GM21723 (cell line): ENCODE data around the gene ST8SIA1.

Source experiments
- ATAC-seq: cut with Tn5 transposase; IDR thresholded peaks from one replicate; pipeline ENCODE4 v1.9.1; 2021; ENCODE audit warnings: mild to moderate bottlenecking, moderate library complexity; ENCODE audit not compliant: unreplicated experiment

The ST8SIA1 gene

DNA sequence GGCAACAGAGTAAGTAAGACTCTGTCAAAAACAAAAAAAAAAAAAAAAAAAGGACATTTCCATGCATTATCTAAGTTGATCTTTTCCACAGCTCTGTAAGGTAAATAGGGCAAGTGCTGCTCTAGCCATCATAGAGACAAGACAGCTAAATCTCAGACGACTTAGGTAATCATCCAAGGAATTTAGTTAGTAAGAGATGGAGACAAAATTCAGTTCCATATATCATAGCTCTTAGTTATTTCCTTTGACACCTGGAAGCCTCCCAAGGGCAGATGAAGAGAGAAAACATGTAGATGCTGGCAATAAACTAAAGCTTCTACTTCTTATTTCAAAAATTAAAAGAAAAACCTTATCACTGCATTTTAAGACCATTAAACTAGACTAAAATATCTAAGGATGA, 48.7 kb downstream of the ST8SIA1 start:
- no peak for ATAC-seq

DNA sequence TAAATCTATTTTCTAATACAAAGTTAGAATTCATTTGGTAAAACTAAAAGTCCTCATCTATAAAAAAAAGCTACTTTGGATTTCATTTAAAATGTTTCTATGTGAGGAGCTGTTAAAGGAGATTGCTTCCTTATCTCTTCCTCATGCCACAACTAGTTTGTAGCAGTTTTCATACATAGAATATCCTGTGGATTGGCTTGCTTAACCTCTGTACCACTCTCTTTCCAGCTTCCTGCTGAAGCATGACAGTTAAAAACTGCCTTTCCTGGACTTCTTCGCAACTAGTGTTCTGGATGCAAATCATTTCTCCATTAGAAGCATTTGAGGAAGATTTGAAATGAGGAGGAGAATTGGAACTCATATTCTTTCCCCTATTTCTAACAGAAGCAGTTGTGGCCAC, 49.6 kb downstream of the ST8SIA1 start:
- no peak for ATAC-seq

DNA sequence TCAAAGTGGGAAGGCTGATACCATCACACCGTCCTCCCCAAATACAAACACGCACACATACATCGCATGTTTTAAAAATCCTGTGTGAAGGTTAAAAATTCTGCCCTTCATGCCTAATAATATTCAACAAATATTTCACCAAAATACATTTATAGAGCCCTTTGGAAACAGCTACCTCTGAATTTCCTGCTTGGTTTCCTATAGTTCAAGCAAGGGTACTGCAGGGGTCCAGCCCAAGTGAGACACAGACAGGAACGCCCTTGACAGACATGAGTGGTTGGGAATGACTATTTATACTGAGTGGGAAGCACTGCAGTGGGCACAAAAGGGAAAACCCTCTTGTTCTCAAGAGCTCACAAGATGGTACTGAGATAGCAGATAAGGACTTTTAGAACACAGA, 51.0 kb downstream of the ST8SIA1 start:
- no peak for ATAC-seq

DNA sequence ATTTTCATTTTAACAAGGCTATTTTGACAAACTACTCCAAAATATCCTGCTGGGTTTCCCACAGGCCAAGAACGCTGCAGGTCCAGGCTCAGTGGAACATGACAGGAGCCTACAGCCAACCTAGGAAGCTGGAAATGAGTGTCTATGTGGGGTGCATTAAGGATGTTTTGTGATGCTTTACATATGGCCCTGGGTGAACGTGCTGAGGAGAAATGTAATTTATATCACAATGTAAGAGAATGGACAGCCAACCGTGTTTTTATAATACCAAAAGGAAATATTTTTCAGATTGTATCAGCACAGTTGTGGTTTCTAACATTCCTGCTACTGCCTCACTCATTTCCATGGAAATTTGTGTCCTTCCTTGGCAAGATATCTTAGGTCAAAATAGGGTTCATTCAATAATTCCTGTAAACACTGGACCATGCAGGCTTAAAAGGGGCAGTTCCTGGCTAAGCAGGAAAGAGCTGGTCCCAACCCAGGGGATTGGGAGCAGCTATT, 51.5 kb downstream of the ST8SIA1 start:
- no peak for ATAC-seq

DNA sequence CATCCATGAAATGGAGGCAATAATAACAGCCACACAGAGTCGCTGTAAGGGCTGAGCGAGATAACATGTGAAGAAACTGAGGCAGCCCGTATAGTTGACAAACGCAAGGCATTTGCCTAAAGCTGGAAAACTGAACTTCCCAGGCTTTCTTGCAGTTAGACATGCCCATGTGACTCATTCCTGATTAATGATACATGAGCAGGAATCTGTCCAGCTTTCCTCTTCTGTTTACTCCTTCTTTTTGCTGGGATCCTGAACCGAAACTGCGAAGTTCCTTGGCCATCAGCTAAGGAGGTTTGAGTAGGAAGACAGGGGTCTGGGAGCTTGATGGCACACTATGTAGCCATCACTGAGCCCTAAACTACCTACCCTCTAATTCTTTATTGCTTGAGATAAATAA, 52.2 kb downstream of the ST8SIA1 start:
- no peak for ATAC-seq

DNA sequence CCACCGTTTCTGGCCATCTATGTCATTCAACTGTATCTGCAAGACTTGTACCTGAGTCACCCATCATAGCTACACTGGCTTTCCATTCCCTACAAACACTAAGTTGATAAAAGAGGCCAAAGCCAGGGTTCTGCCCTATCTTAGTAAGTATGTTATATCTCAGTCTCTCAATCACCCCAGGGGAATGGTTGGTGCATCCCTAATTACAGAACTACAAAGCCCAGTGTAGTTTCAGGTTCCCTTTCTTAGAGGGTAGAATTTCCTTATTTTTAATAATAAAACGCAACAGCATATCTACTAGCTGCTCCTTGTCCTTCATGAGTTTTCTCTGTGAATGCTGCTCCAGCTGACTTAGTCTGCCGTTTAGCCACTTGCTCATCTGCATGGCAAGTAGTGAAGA, 57.6 kb downstream of the ST8SIA1 start:
- no peak for ATAC-seq

DNA sequence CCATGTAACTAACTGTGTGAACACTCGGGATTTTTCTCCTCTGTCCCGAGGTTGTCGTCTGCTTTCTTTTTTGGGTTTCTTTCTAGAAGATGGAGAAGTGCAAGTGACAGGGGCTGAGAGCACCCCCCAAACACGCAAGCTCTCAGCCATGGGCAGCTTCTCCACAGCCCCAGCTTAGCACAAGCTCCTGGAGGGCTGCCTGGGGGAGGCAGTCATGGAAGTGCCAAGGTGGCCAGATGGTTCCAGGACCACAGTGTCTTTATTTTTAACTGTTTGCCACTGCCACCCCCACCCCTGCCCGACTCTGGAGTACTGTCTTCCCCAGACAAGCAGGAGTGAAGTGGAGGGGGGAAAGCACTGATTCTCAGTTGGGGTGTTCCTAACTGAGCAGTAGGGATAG, 58.2 kb downstream of the ST8SIA1 start:
- ATAC-seq: no peak

DNA sequence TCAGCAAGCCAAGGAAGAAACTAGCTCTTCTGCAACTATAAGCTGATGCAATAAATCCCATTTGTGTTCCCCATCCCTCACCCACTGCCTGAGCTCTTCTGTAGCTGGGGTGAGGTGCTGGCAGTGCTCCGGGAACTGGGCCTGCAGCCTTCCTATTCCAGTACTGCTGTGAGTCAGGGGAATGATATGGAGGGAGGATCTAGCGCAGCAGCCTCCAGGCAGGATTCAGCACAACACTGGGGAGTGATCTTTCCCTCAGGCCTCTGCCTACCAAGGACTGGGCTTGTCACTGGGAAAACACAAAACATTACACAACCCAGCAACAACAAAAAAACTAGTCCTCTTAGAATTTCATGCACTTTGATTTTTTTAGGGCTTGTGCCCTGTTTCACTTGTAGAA, 58.7 kb downstream of the ST8SIA1 start:
- no peak for ATAC-seq

DNA sequence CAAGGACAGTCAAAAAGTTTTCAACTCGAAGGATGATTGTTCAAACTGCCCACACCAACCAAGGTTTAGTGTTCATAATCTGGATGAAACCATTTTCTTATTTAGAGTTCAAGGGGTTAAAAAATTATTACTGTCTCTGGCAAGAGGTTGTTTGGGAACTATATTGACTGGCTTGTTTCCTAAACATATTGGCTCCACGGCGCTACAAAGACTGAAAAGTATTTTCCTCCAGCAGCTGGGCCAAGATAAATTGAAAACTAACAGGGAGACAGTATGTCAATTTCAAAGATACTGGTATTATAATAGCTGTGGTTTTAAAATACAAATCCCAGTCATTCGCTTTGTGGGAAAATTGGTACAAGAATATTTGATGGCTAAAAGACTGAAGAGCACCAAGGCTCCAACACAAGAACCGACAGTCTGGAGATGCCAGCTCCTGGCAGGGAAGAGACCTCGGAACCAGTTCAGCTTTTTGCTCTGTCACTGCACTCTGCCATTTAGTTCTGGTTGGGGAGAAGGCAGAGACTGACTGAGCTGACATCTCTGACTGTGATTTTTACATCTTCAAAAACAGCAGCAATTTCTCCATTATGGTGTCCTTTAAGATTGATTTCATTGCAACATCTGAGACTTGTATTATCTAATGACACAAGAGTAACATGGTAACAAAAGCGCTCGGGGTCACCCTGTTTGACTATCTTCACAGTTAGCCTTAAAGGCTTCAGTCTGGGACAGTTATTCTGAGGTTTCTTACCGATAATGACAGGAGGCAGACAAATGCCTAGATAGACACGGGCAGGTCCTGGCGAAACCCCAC, 62.0 kb downstream of the ST8SIA1 start:
- ATAC-seq: no peak

DNA sequence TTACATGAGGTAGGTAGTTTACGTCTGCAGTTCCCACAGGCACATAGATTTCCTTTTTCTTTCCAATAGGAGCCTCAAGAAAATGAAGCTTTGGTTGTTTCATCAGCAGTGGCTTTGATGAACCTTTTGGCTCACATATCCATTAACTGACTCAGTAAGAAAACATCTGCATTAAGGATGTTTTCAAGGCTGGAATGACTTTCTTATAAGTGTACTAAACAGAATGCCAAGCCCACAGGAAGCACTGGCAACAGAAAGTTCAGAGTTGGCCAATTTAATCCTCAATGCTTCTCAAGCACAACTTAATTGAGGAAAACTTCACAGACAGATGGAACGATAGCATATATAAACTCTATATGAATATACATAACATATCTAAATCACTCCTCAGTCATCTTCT, 63.5 kb downstream of the ST8SIA1 start:
- ATAC-seq: no peak

DNA sequence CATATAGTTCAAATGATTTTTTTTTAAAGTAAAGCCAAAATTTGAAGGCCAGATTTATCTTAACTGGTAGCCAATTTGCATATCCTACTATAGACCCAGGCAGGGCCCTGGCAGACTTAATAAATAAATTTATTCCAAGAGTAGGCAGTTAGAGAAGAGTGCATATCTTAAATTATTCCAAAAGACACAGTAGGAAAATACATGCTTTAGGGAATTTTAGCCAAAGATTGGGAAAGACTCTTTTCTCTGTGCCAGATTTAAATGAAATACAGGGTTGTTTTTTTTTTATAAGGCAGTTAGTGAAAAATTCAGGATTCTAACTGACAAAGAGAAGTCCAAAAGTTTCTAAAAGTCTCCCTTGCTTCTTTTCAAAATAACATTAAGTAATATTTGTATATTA, 65.5 kb downstream of the ST8SIA1 start:
- no peak for ATAC-seq

DNA sequence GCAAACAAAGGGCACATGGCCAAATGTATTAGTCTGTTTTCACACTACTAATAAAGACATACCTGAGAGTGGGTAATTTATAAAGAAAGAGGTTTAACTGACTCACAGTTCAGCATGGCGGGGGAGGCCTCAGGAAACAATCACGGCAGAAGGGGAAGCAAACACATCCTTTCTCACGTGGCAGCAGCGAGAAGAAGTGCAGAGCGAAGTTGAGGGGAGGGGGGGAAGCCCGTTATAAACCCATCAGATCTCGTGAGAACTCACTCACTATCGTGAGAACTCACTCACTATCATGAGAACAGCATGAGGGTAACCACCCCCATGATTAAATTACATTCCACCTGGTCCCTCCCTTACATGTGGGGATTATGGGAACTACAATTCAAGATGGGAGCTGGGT, 66.1 kb downstream of the ST8SIA1 start:
- ATAC-seq: no peak

DNA sequence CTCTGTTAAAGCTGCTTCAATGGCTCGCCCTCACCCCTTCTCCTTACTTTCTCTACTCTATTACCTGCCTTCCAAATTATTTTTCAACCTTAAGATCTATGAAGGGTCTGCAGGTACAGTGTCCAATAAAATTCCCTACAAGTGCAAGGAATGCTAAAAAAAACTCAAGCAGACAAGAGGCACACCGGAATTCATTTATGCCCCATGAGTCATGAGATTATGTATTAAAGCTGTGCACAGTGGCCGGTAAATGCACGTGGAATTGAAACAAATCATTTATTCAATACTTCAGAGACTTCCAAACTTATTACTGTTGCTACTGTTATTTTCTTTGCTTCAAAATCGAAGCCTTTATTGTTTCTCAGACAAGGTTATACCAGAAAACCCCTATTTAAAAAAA, 68.4 kb downstream of the ST8SIA1 start:
- no peak for ATAC-seq

DNA sequence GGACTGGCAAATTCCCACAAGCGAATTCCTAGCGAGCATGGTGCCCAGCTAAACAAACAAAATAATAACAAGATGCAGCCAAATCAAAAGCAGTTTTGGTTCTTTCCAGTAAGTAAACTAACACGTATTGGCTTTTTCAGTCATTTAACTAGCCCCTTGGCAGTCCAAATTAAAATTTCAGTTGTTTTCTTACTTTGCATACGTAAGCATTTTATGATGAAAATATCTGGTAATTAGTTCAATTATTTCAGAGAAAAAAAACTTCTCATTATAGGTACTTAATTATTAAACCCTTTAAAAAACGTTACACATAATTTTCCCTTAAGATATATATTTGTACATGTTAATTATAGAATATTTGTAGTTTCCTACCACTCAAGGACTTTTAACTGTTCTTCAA, 70.1 kb downstream of the ST8SIA1 start:
- ATAC-seq: no peak

DNA sequence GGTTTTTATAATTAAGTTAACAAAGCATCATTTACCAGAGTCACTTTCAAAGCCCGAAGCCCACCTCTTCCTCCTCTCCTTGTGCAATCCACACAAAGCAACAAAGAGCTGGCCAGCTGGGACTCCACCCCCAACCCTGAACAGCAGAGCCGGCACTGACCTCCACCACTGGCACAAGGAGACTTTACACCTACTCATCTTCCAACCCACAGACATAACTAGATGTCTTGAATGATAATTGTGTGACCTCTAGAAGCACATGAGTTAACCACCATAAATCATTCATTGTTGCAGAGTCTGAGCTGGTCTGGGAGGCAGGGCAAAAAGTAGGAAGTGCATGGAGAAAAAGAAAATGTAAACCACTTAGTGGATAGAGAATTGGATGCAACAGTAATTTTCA, 72.2 kb downstream of the ST8SIA1 start:
- no peak for ATAC-seq

DNA sequence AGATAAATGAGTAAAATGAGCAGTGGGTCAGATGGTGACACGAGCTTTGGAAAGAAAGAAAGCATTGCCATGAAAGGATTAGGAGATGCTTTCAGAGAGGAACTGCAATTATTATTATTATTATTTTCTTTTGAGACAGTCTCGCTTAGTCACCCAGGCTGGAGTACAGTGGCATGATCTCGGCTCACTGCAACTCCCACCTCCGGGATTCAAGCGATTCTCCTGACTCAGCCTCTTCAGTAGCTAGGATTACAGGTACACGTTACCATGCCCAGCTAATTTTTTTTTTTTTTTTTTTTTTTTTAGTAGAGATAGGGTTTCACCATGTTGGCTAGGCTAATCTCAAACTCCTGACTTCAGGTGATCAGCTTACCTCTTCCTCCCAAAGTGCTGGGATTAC, 77.4 kb downstream of the ST8SIA1 start:
- no peak for ATAC-seq

DNA sequence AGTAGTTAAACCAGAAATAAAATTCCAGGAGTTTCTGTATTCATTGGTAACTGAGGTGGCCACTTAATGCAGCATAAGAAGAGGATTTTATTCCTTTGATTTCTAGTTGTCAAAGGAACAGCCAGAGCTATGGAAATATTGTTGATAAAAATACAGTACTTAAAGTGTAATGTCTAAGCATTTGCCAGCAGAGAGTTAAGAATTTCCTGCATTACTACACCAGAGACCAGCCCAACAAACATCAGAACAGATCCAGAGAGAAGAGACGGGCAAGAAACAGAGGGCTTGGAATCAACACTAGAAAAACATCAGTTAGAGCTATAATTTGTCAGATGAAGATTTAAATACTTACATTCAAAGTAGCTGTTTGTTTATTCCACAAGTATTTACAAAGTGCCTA, 77.9 kb downstream of the ST8SIA1 start:
- no peak for ATAC-seq

DNA sequence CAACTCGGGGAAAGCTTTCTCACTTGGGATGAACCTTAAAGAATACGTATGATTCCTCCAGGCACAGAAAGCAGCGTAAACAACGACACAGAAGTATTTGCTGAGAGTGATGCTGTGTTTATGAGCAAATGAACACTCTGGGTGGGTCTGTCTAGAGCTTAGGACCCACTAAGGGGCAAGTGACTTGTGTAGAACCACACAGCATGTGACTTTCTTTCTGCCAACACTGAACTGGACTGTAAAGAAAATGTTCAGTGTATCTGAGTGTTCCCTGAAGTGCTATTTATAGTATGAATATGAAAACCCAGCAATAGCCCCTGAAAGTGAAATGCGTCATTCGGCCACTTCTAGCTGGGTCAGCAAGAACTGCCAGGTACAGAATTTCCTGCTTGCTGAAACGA, 78.5 kb downstream of the ST8SIA1 start:
- no peak for ATAC-seq

DNA sequence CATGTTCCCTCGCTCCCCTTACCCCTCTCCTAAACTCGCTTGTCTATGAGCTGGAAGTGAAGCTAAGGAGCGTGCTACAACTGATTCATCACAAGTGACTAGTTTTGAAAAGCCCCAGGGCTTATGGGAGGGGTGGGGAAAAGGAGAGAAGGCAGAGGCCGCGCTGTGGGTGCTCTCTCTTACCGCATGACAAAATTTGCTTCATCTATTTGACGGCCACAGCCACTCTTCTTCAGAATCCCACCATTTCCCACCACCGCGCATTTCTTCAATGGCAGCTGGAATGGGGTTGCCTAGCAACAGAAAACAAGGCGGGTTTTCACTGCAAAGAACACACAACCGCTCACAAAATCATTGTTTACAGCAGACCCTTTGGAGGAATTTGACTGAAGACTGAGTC, 79.4 kb downstream of the ST8SIA1 start:
- ATAC-seq: no peak

DNA sequence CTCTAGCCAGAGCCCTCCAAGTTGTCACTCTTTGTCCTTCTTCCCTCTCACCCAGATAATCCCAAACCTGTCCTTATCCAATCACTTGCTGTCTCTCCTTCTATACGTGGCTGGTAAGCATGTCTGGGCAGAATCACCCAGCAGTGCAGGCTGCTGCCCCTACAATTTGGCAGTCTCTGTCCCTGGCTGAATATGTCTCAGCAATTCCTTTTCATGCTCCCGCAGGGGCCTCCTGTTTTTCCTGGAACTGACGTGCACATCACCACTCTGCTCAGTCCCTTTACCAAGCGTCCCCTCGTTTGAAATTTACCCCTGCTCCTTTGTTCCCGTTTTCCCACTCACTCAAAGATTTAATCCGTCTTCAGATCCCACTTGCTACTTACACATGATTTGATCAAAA, 80.0 kb downstream of the ST8SIA1 start:
- ATAC-seq: no peak

DNA sequence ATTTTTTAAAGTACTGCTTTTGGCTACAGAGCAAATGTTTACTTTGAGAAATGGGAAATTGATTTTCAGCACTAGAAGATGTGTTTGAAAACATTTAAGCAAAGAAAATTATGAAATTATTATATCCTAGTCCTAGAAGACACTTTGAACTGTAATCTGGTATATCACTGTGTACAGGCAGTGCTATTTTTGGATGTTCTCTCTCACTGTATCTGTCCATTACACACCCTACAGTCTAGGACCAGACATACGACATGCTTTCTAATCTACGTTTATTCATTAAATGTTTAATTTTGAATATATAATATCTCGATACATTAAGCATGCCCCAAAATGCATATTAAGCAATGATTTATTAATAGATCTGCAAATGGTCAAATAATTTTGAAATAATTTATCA, 82.5 kb downstream of the ST8SIA1 start:
- ATAC-seq: no peak

DNA sequence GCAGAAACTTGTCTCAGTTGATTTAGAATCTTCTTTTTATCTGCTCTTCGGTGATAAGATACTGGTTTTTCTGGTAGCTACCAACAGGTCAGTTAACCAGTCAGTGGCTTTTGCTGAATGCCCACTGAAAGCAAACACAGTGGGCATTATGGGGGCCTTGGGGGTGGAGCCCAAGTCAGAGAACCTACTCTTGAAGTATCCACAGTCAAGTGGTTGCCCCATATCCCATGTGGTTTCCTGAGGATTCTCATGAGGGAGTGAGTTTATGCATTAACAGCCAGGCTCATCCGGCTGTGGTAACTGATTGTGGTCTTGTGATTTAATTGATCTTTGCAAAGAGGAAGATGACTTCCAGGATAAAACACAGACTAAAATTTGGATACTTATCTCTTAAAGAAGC, 83.7 kb downstream of the ST8SIA1 start:
- ATAC-seq: no peak

DNA sequence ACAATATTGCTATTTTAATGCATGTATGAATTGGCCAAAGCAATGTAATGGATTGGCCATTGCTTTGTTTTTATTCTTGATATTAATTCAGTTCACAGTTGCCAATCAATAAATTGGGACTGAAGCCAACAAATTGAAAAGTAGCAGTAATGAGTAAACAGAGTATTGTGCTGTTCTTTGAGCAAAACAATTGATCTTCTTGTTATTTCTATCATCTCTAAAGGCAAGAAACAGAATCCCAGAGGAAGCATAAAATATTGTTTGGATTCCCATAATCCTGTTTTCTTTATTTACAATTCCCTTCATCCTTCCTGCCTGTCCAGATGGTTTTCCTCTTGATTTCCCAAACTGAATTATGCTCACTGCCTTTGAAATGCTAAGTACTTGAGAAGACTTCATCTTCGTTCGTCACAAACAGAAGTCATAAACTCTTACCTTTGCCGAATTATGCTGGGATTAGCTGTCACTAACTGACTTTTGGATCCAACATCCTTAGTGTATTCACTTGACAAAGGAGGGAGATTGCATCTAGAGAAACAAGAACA, 85.9 kb downstream of the ST8SIA1 start:
- no peak for ATAC-seq
